Right ventricle myocardium superior (tissue), 1 donor: ENCODE results near the gene SLFN11. TPM values are rescaled to one million over a fixed set of nuclear protein-coding genes. Genes with fewer than 3 reads are reported as not detected.
"Not testable (repeated sequence)": the region's sequence is repeated elsewhere in the genome, so short reads cannot be mapped to it uniquely, and the experiment has no call there.

Source experiments
- ATAC-seq: fragments of 200-7000 bp; cut with Tn5 transposase; one replicate; pipeline ENCODE4 v1.9.1; 2020; ENCODE audit warnings: mild to moderate bottlenecking; ENCODE audit not compliant: poor library complexity
- DNase-seq: peaks from one replicate; pipeline ENCODE4 v3.0.0-alpha.2; 2020
- intact Hi-C: fragments of 100-400 bp; cut with DNase I; formaldehyde crosslinking; loops from one replicate; pipeline ENCODE4 v1.11.2; 2022
- long read RNA-seq: library from polyadenylated mRNA; unstranded; transcript quantifications from one replicate; pipeline ENCODE4 v2.0.0, GENCODE V29; 2021
- total RNA-seq: library from RNA; stranded (reverse); fragmentation: NEBNext Ultra II Directional; extraction: Animal tissue kit (Norgen Biotek cat#: 25700); gene quantifications from one replicate; pipeline ENCODE4 v1.2.1, GENCODE V29; 2021
- donor health status: DM: no; HTN: yes; CAD: no; lungs with severe emphysema.

Gene SLFN11
- total RNA-seq: 16.8 TPM
- long read RNA-seq, full-length matches to known transcripts: 2 of 12 reads
- long read RNA-seq, partial matches to known transcripts: 4 of 12 reads
- long read RNA-seq, other reads (novel, unspliced or antisense): 6 of 12 reads

DNA sequence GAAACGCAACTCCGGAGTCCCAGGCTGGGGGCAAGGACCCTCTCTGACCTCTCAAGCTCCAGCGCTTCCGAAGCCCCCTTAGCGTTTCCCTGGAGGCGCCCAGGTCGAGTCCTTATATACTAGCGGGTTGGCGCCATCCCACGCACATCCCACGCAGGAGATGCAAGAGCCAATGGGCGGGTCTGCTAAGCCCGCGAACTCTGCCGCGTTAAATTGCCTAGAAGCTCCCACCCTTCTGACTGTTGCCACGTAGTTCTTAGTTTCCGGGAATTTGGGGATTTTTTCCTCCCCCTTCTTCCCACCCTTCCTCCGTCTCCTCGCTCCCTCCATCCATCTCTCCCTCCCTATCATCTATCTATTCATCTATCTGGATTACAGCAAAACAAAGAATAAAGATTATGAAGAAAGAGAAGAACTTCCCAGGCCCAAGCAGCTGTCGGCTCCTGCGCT is at the start of gene SLFN11:
Gene SLFN11 (minus strand): TSS at position 88 of the 450 bp plus-strand sequence. CDS start 9,814 bp downstream, outside the sequence.
- intact Hi-C loops: no loop called here
- ATAC-seq (peak; percentile 96), DNase-seq (peak; percentile 92)

DNA sequence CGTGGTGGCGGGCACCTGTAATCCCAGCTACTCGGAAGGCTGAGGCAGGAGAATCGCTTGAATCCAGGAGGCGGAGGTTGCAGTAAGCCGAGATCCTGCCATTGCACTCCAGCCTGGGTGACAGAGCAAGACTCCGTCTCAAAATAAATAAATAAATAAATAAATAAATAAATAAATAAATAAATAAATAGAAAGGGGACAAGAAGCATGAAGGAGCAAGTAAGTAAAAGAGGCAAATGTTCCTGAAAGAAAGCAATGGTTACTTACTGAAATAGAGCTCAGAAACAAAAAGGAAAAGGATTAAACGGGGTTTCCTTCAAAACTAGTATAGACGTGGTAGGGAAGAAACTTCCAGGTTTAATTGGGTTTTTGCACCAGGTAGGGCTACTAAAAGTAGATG is 47.6 kb upstream of the SLFN11 start:
- ATAC-seq, DNase-seq: not testable (repeated sequence)
- intact Hi-C loops: loop anchor here (10.0 kb wide), 2 partner anchors 56 to 64 kb away; no protein-coding TSS in a partner anchor

DNA sequence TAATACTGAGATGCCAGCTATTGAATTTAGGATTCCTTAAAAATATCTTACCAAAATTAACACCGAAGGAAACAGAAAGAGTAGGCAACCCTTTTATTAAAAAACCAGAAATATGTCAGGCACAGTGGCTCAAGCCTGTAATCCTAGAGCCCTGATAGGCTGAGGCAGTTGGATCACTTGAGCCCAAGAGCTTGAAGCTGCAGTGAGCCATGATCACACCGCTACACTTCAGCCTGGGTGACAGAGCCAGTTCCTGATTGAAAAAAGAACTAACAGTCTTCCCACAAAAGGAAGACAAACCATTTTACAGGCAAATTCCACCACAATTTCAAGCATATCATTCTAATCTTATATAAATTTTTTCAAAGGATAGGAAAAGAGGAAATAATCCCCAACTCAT is 43.2 kb upstream of the SLFN11 start:
- ATAC-seq: no peak
- DNase-seq: no peak
- intact Hi-C loops: no loop called here

DNA sequence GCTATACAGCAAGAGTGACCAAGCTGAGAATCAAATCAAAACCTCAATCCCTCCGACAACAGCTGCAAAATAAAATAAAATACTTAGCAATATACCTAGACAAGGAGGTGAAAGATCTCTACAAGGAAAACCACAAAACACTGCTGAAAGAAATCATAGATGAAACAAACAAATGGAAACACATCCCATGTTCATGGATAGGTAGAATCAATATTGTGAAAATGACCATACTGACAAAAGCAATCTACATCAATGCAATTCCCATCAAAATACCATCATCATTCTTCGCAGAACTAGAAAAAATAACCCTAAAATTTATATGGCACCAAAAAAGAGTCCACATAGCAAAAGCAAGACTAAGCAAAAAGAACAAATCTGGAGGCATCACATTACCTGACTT is 41.3 kb upstream of the SLFN11 start:
- ATAC-seq, intact Hi-C loops, DNase-seq: not testable (repeated sequence)

GRCh38 chr17:35414247-35414646 is 40.8 kb upstream of the SLFN11 start:
- ATAC-seq: no peak
- intact Hi-C loops: no loop called here
- no peak for DNase-seq

GRCh38 chr17:35407531-35407930 is 34.1 kb upstream of the SLFN11 start:
- DNase-seq (no peak), ATAC-seq (no peak)
- intact Hi-C loops: no loop called here

DNA sequence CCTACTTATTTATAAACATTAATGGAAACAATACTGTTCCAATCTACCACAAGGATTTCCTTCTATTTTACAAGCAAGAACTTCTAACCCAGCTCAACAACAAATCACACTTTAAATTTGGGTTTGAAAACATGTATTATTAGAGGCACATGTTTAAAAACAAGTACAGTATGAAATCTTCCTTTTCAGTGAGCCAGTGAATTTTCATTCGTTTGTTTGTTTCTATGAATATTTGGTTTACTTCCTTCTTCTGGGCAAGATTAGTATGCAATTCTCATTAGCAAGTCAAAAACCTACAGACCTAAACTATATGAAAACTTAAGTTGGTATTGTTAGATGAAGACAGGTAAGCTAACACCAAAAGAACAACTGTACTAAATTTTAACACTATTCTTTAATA is 33.1 kb upstream of the SLFN11 start:
- intact Hi-C loops: no loop called here
- no peak for ATAC-seq
- no peak for DNase-seq

DNA sequence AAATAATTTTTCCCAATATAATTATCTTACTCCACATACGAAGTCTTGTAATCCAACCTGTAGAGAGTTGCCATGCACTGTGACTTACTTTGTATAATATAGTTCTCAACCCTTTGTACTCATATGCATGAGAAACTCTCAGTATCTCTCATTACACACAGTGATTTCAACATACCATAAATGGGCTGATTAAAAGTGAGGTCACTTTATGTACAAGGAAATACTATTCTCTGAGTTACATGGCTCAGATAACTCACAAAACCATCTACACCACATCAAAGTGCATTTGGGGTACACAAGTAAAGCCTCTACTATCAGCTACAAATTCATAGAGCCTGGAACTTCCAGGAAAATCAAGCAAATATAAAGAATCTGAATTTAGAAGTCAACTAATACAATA is 30.9 kb upstream of the SLFN11 start:
- intact Hi-C loops: no loop called here
- DNase-seq: no peak
- ATAC-seq: no peak

DNA sequence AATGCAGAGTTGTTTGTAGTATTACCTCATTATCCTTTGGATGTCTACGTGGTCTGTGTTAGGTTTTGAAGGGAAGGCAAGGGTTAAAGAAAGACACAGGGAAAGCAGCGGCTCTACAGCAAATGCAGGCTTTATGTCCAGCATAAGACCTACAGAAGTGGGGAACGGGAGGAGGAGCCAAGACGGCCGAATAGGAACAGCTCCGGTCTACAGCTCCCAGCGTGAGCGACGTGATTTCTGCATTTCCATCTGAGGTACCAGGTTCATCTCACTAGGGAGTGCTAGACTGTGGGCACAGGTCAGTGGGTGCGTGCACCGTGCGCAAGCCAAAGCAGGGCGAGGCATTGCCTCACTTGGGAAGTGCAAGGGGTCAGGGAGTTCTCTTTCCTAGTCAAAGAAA is 20.4 kb upstream of the SLFN11 start:
- DNase-seq, ATAC-seq, intact Hi-C loops: not testable (repeated sequence)

DNA sequence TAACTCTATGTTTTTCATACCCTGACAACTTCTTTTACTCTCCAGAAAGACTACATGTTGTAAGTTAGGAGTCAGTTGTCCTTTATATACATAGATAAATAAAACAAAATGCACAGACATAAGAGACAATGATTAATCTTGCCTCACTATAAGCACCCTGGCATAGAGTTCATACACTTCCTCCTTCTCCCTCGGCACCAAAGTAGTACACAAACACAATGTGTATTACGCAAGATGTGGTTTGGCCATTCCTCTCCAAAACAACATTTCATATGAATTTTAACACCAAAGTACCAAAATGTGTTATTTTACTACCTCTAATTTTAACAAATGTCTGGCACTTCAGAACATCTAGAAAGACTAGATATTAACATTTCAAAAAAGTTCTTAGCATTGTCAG is 17.2 kb upstream of the SLFN11 start:
- DNase-seq: no peak
- intact Hi-C loops: no loop called here
- ATAC-seq: no peak

DNA sequence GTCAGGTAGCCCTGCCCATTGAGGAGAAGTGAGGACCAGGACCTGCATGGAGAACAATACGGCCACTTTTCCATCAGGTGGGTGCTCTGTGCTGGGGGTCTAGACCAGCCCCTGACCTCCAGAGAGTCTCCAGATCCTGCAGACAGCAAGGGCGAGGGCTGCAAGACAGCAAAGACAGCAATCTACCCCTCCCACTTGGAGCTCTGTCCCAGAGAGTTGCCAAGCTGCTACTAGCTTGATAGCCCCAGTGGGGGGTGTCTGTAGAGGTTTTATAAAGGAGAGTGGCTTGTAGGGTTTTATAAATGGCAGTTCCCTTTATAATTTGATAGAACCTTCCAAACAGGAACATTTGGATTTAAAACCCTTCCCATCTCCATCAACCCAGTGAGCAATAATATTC is 16.7 kb upstream of the SLFN11 start:
- no peak for ATAC-seq
- intact Hi-C loops: no loop called here
- DNase-seq: no peak

DNA sequence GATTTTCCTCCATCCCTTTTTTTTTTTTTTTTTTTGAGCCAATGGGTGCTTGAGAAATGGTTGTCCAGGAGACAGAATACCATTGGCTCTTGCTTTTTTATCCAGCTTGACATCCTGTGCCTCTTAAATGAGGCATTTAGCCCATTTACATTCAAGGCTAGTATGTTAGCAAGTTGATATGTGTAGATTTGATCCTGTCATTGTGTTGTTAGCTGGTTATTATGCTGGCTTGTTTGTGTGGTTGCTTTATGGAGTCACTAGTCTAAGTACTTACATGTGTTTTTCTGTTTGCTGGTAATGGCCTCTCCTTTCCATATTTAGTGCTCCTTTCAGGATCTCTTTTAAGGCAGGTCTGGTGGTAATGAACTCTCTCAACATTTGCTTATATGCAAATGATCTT is 14.1 kb upstream of the SLFN11 start:
- no peak for DNase-seq
- ATAC-seq: no peak
- intact Hi-C loops: no loop called here

DNA sequence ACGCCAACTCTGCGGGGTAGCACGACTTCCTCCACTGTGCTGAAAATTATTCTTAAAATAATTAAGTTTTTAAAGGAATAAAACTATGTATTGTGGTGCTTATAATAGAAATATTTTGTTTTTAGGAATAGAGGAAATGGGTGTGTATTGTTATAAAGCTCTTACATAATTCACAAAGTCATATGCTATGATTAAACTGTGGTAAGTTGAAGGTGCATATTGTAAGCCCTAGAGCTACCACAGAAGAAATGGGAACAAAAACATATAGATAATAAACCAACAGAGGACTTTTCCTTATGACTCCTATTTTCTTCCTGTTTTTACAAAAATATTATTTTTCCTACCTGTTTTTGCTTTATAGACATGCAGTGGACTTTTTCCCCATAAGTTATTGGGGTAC is 4.3 kb upstream of the SLFN11 start:
- no peak for ATAC-seq

GRCh38 chr17:35377068-35377467 is 3.6 kb upstream of the SLFN11 start:
- intact Hi-C loops: no loop called here
- DNase-seq: no peak

More for the DNA sequence above, 4.3 kb upstream of the SLFN11 start:
- no peak for DNase-seq
- intact Hi-C loops: no loop called here

DNA sequence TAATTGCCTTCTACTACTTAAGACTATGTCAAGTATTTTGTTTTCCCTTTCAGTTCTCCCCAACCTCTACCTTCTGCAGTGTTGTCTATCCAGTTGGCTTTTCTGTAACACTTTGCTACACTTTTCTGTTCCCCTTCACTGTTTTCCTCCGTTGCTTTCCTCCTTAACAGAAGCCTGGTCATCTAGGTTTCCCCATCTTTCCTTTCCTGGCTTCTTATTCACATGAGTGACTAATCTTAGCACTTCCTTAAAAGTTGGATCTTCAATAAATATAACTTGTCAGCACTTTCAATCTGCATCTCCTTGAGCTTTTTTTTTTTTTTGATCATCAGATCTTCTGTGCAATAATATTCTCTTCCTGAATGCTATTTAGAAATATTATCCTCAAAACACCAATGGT is 2.8 kb upstream of the SLFN11 start:
- DNase-seq (no peak), ATAC-seq (no peak)
- intact Hi-C loops: no loop called here

More at GRCh38 chr17:35377068-35377467, 3.6 kb upstream of the SLFN11 start:
- ATAC-seq: no peak

DNA sequence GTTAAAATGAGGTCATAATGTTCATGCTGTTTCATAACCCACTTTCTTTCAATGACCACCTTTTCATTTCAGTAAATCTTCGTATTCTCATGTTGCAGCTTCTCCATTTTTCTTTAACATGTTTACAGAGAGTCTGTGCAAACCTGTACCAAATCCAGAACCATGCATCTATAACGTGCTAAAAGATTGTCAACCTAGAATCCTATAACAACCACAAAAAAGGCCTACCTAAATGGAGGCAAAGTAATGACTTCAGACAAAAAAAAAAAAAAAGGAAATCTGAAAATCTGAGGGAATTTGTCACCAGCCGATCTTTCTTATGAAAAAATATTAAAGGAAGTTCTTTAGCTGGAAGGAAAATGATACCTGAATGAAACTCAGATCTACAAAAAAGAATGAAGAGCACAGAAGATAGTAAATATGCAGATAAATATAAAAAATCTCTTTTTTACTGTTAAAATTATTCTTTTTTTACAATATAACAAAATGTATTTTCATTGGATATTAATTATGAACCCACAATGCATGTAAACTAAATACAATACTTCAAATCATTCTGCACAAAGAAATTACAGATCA is 1.4 kb upstream of the SLFN11 start:
- intact Hi-C loops: no loop called here
- DNase-seq: no peak
- no peak for ATAC-seq

DNA sequence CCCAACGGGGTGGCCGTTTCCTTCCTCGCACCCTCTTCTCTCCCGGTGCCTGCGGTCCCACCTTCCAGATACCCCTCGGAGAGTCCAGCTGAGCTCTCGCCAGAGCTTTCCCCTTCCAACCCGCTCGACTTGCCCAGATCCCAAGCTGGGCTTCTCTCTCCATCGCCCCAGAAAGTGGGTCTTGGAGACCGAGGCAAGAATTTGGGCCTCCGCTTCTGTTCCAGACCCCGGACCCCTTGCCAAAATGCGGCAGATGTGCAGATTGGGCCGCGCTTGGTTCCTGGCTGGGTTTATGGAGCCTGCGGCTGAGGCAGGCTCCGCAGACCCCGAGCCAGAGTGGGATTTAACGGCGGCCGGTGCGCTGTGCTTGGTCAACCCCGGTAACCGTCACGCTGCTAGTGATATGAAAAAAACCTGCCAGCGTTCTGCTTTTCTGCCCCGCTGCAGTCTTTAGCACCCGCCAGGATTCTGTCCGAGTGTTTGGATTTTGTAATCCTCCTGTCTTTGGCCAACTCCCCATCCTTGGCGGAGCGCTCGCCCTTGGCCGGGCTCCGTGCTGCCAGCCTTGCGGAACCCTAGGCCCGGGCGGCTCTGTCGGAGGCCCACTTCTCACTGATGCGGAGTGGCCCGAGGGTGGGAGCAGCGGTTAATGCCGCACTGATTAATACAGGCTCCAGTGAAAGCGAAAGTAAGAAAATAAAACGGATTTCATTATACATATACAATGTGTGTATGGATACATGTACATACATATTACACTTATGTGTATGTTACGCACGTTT is 754 bp upstream of the SLFN11 start:
- DNase-seq (peak; percentile 83), ATAC-seq (peak; percentile 71)
- intact Hi-C loops: no loop called here

GRCh38 chr17:35372846-35373533 is 431 bp downstream of the SLFN11 start:
- peak; percentile 51 for DNase-seq
- intact Hi-C loops: no loop called here
- ATAC-seq: peak; percentile 13

- ATAC-seq: no peak
- DNase-seq: no peak
- intact Hi-C loops: no loop called here
Measured at GRCh38 chr17:35371934-35372333, 1.5 kb downstream of the SLFN11 start.
